ENCODE results near the gene LCN6.

Gene LCN6

DNA sequence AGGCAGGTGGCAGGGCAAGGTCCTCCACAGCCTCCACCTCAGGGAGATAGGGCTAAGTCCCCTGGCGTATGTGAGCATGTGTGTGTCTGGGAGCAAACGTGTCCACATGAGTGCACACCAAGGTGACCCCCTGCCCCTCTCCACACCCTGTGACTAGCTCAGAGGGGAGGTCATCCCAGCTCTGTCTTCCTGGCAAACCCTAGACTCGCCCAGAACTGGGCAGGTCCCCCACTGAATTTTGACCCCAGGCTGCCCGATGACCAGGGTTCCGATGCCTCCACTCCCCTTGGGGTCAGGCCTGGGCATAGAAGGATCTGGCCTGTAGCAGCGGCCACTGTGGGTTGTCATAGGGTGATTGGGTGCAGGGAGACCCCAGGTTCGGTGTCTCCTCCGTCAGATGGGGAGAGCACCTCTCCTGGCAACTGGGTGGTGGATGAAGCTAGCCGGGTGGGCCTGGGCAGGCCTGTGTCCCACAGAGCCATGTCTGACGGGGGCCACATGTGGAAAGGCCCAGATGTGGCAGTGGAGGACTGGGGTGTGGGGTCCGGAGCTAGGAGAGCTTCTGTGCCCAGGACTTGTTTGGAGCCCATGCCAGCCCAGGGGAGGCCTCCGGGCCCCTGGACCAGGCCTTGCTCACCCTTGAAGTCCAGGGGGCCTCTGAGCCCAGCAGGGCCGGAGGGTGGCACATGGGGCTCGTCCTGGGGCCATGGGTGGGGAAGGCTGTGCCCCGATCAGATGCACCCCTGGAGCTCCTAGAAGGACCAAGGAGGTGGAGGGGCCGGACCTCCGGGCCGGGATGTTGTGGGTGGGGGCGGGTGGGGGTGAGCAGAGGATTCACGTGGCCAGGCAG lies 29.8 kb downstream of the LCN6 start:
- DNase-seq (ENCODE audit: low read depth) = no peak
- H3K4me3 ChIP-seq (ENCODE audit: low read depth, low read length) = no peak overlapping the region
- TF ChIP-seq, protein P1, sequence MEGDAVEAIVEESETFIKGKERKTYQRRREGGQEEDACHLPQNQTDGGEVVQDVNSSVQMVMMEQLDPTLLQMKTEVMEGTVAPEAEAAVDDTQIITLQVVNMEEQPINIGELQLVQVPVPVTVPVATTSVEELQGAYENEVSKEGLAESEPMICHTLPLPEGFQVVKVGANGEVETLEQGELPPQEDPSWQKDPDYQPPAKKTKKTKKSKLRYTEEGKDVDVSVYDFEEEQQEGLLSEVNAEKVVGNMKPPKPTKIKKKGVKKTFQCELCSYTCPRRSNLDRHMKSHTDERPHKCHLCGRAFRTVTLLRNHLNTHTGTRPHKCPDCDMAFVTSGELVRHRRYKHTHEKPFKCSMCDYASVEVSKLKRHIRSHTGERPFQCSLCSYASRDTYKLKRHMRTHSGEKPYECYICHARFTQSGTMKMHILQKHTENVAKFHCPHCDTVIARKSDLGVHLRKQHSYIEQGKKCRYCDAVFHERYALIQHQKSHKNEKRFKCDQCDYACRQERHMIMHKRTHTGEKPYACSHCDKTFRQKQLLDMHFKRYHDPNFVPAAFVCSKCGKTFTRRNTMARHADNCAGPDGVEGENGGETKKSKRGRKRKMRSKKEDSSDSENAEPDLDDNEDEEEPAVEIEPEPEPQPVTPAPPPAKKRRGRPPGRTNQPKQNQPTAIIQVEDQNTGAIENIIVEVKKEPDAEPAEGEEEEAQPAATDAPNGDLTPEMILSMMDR (IDR thresholded peaks at IDR 0.05; ENCODE audit: insufficient read depth, low read depth, low read length, missing control alignments) = no peak

DNA sequence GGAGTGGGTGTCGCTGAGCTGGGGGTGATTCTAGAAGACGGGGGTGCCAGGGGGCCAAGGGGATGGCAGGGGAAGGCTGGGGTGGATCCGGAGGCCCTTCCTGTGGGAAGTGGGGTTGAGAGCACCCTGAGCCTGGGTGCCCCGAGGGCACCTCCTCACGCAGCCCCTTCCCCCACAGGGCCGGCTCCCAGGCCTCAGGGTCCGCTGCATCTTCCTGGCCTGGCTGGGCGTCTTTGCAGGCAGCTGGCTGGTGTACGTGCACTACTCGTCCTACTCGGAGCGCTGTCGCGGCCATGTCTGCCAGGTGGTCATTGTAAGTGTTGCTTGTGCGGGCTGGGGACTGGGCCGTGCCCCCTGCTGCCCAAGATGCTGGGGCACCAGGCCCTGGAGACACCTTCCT lies 30.9 kb downstream of the LCN6 start:
- no peak for DNase-seq (ENCODE audit: low read depth)
- H3K4me3 ChIP-seq (ENCODE audit: low read depth, low read length) = no peak overlapping the region
- TF ChIP-seq, protein P1 (IDR thresholded peaks at IDR 0.05; ENCODE audit: insufficient read depth, low read depth, low read length, missing control alignments) = no peak

DNA sequence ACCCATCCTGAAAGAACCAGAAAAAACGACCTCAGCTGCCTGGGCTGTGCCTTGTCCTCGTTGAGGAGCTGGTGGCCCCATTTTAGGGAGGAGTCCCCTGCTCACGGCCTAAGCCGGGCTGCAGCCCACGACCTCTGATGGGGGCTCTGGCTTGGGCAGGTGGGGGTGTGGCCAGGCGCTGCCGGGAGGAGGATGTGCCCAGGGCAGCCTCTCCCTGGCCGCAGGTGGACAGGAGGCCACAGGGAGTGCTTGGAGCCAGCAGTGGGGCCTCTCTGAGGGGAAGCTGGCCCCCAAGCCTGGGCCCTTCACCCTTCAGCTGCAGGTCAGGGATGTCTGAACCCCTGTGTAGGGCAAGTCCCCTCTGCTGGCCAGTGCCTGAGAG lies 33.4 kb downstream of the LCN6 start:
- TF ChIP-seq, protein P1 (IDR thresholded peaks at IDR 0.05; ENCODE audit: insufficient read depth, low read depth, low read length, missing control alignments) = no peak
- DNase-seq (ENCODE audit: low read depth) = no peak
- H3K4me3 ChIP-seq (ENCODE audit: low read depth, low read length) = no peak overlapping the region

DNA sequence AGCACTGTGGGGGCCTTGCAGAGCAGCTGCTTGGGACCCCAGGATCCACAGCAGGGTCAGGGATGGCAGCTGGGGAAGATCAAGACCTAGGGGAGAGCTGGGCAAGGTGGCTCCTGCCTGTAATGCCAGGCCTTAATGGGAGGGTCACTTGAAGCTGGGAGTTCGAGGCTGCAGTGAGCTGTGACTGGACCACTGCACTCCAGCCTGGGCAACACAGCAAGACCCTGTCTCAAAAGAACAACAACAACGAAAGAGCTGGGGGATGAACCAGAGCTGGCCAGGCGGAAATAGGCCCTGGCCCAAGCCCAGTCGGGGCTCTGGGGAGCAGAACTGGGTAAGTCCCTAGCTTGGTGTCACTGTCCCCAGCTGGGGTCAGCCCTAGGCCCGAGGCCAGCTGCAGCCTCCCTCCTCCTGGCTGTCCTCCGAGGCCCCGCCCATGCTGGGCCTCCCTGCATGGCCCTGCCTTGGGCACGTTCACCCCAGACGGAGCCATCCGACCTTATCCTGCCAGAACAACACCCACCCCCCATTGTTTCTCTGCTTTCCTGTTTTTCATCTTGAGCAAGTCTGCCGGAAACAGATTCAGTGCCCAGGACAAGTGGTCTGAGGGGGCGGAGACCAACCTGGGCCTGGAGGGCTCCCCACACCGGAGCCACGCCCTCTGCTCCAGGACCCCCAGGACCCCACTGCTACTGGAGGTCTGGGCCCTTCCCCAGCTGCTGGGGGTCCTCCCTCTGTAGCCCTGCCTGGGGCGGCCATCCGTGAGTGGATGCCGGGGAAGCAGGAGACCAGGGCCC lies 34.0 kb downstream of the LCN6 start:
- TF ChIP-seq, protein P1 (IDR thresholded peaks at IDR 0.05; ENCODE audit: insufficient read depth, low read depth, low read length, missing control alignments) = no peak
- no peak overlapping the region for H3K4me3 ChIP-seq (ENCODE audit: low read depth, low read length)
- no peak for DNase-seq (ENCODE audit: low read depth)

DNA sequence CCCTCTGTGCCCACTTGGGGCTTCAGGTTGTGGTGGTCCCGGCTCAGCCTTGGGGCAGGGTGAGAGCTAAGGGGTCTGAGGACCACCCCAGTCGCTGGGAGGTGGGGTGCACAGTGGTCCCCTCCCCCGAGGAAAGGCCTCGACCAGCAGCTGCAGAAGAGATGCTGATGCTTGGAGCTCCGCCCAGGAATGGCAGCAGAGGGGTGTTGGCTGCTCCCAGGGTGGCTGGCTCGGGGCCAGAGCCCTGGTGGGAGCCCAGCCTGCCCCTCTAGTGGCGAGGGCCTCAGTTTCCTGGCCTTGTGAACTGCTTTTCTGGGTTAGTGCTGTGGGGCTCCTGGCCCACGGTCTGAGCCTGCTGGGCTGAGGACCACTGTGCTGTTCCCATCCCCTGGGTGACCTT lies 34.8 kb downstream of the LCN6 start:
- DNase-seq (ENCODE audit: low read depth) = no peak
- H3K4me3 ChIP-seq (ENCODE audit: low read depth, low read length) = no peak overlapping the region
- TF ChIP-seq, protein P1 (IDR thresholded peaks at IDR 0.05; ENCODE audit: insufficient read depth, low read depth, low read length, missing control alignments) = no peak

DNA sequence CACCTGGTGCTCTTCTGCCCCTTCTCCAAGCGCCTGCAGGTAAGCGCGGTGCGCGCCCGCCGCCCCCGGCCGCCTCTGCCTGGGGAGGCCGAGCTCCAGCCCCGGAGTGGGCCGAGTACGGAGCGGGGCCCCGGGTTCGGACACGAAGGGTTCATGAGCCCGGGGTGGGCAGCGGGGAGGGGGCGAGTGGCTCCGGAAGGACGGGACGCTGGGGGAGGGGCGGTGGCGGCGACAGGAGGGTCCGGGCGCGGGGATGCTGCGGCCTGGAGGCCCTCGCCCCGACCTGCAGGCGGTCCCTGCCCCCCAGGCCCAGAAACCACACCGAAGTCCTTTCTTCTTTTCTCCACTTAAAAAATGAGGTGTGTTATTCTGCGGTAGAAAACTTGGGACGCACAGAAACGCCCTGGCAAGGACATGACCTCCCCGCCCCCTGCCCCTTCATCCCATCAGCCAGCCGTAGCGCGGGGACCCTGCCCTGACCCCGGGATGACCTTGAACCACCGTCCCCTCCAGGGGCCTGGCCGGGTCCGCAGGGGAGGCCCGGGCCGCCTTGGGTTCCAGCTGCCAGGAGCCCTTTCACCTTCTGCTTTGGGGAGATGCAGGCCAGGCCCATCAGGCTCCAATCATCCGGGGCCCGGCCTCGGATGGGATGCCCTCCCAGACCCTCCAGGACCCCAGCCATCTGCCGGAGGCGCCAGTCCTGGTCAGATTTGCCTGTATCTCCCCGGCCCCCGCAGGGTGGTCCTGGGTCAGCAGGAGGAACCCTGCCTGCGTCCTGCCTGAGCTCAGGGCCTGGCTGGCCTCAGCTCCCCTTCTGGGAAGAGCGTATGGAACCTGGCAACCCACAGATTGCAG lies 35.4 kb downstream of the LCN6 start:
- TF ChIP-seq, protein P1 (IDR thresholded peaks at IDR 0.05; ENCODE audit: insufficient read depth, low read depth, low read length, missing control alignments) = no peak
- H3K4me3 ChIP-seq (ENCODE audit: low read depth, low read length) = no peak overlapping the region
- DNase-seq (ENCODE audit: low read depth) = no peak

Data from GM12865 (cell line).